HCT116 (cell line): ENCODE results near the gene SLC5A2. TPM values are rescaled to one million over a fixed set of nuclear protein-coding genes. Genes with fewer than 3 reads are reported as not detected.

ENCODE experiments used
- ATAC-seq: fragments of 200-7000 bp; cut with Tn5 transposase; 2 replicates; pipeline ENCODE4 v1.9.1; 2020; ENCODE audit warnings: mild to moderate bottlenecking, moderate library complexity
- BruUV-seq: library from RNA; stranded (reverse); fragments of 400-500 nt; replicated peaks from 2 replicates; lab custom pipeline; 2021; lab: Mats Ljungman, UMichigan
- CTCF ChIA-PET: fragments of 300-600 bp; sonication (Branson Sonifier 250); formaldehyde crosslinking; loops from one replicate; lab custom pipeline; 2021; ENCODE audit warnings: antibody characterized with exemption; lab: Charles Lee
- POLR2A ChIA-PET: fragments of 300-600, 350-600 bp; sonication (Branson Sonifier 250); formaldehyde crosslinking; loops from one replicate; lab custom pipeline; 2021; ENCODE audit warnings: antibody characterized with exemption; lab: Charles Lee
- RAD21 ChIA-PET, 2 experiments: fragments of 300-600 bp; sonication (Branson Sonifier 250); formaldehyde crosslinking; loops; one replicate each; lab custom pipeline; 2023; ENCODE audit warnings: low total read pairs in 2 of 2; ENCODE audit not compliant: uncharacterized antibody in 2 of 2, unreplicated experiment in 2 of 2, low non-redundant PET in 1 of 2; lab: Charles Lee
- DNase-seq: peaks from one replicate; pipeline ENCODE4 v3.0.0-alpha.2; 2010; ENCODE audit warnings: low read depth, low spot score
- H2AFZ ChIP-seq: fragments of 200-600 bp; shearing (Covaris generic), sonication (generic); 2 replicates; pipeline ENCODE4 v1.6.1; 2017; ENCODE audit warnings: low read depth, mixed run types, mixed read lengths, antibody characterized with exemption, low read length; ENCODE audit not compliant: poor library complexity, severe bottlenecking
- H3K27ac ChIP-seq: 2 replicates; pipeline ENCODE4 v1.5.1; 2012; ENCODE audit warnings: low read depth, low read length
- H3K27me3 ChIP-seq: fragments of 200-600 bp; sonication (generic); 2 replicates; pipeline ENCODE4 v1.6.1; 2016; ENCODE audit warnings: mixed run types, low read length, mixed read lengths; ENCODE audit not compliant: insufficient read depth
- H3K36me3 ChIP-seq, 2 experiments: fragments of 200-500 bp in 1 of 2; fragments of 200-600 bp in 1 of 2; sonication (Bioruptor generic) in 1 of 2; sonication (generic) in 1 of 2; 2 replicates each; pipeline versions ENCODE4 v1.5.1 to v1.6.1; 2014 to 2016; ENCODE audit warnings: low read length in 2 of 2, inconsistent platforms in 1 of 2, mixed read lengths in 1 of 2, mixed run types in 1 of 2; ENCODE audit not compliant: insufficient read depth in 2 of 2, control insufficient read depth in 1 of 2
- H3K4me1 ChIP-seq, 2 experiments: fragments of 200-600 bp in 1 of 2; sonication (generic) in 1 of 2; 2 replicates each; pipeline versions ENCODE4 v1.5.1 to v1.6.1; 2012 to 2017; ENCODE audit warnings: low read length in 2 of 2, inconsistent platforms in 1 of 2, mild to moderate bottlenecking in 1 of 2, mixed read lengths in 1 of 2, mixed run types in 1 of 2, moderate library complexity in 1 of 2; ENCODE audit not compliant: insufficient read depth in 2 of 2, control insufficient read depth in 1 of 2
- H3K4me2 ChIP-seq: fragments of 200-600 bp; sonication (generic); 2 replicates; pipeline ENCODE4 v1.6.1; 2017; ENCODE audit warnings: mixed run types, low read length, mixed read lengths
- H3K4me3 ChIP-seq, 2 experiments: fragments of 200-600 bp in 1 of 2; sonication (generic) in 1 of 2; replicated peaks in 1 of 2; 2 replicates each; pipeline ENCODE4 v1.5.1; 2011 to 2016; ENCODE audit warnings: low read length in 2 of 2, control low read depth in 1 of 2, low read depth in 1 of 2, mild to moderate bottlenecking in 1 of 2, mixed read lengths in 1 of 2, mixed run types in 1 of 2
- H3K79me2 ChIP-seq: fragments of 200-600 bp; sonication (generic); 2 replicates; pipeline ENCODE4 v1.6.1; 2017; ENCODE audit warnings: mild to moderate bottlenecking, mixed run types, low read length, moderate library complexity, mixed read lengths; ENCODE audit not compliant: insufficient read depth
- H3K9ac ChIP-seq: fragments of 200-600 bp; sonication (generic); 2 replicates; pipeline ENCODE4 v1.6.1; 2016; ENCODE audit warnings: low read length, mixed read lengths
- H3K9me2 ChIP-seq: fragments of 200-600 bp; sonication (generic), shearing (Covaris generic); 2 replicates; pipeline ENCODE4 v1.6.1; 2017; ENCODE audit warnings: mixed run types, mild to moderate bottlenecking, moderate library complexity; ENCODE audit not compliant: insufficient read depth
- H3K9me3 ChIP-seq, 2 experiments: fragments of 200-500 bp in 1 of 2; fragments of 200-600 bp in 1 of 2; sonication (Bioruptor generic) in 1 of 2; sonication (generic) in 1 of 2; 2 replicates each; pipeline ENCODE4 v1.6.1; 2014 to 2017; ENCODE audit warnings: low read length in 2 of 2, mixed read lengths in 2 of 2, inconsistent platforms in 1 of 2, low read depth in 1 of 2, mild to moderate bottlenecking in 1 of 2, mixed run types in 1 of 2, moderate library complexity in 1 of 2; ENCODE audit not compliant: control insufficient read depth in 1 of 2, insufficient read depth in 1 of 2
- H4K20me1 ChIP-seq: fragments of 200-600 bp; sonication (generic), shearing (Covaris generic); 2 replicates; pipeline ENCODE4 v1.6.1; 2017; ENCODE audit warnings: mixed run types, mild to moderate bottlenecking, moderate library complexity; ENCODE audit not compliant: insufficient read depth
- CBX3 ChIP-seq: IDR thresholded peaks from 2 replicates; pipeline ENCODE4 v1.6.1; 2012; ENCODE audit warnings: low read depth
- EGR1 ChIP-seq: IDR thresholded peaks from 2 replicates; pipeline ENCODE4 v1.6.1; 2012; ENCODE audit warnings: low read depth
- EZH2phosphoT487 ChIP-seq: fragments of 200-600 bp; IDR thresholded peaks from 2 replicates; pipeline ENCODE4 v1.6.1; 2018; ENCODE audit warnings: antibody characterized with exemption, borderline replicate concordance
- FOSL1 ChIP-seq: IDR thresholded peaks from 2 replicates; pipeline ENCODE4 v1.6.1; 2012; ENCODE audit warnings: low read depth
- POLR2AphosphoS5 ChIP-seq: IDR thresholded peaks from 2 replicates; pipeline ENCODE4 v1.6.1; 2011; ENCODE audit warnings: mild to moderate bottlenecking, low read depth, low read length, moderate library complexity
- SIN3A ChIP-seq: IDR thresholded peaks from 2 replicates; pipeline ENCODE4 v1.6.1; 2012; ENCODE audit warnings: low read depth
- TCF7L2 ChIP-seq: IDR thresholded peaks from 2 replicates; pipeline ENCODE4 v1.7.0; 2011; ENCODE audit warnings: borderline replicate concordance, inconsistent platforms; ENCODE audit not compliant: insufficient read depth, insufficient read length; ENCODE audit errors: extremely low read depth
- YY1 ChIP-seq: IDR thresholded peaks from 2 replicates; pipeline ENCODE4 v1.6.1; 2011; ENCODE audit warnings: low read length, low read depth, moderate library complexity, mild to moderate bottlenecking; ENCODE audit not compliant: insufficient replicate concordance; ENCODE audit errors: extremely low read depth
- intact Hi-C: fragments of 100-400 bp; cut with micrococcal nuclease; formaldehyde crosslinking; loops from 2 replicates; pipeline ENCODE4 v1.10.0; 2022
- total RNA-seq: library from RNA; stranded (reverse); gene quantifications from one replicate; pipeline ENCODE4 v1.2.1, GENCODE V29; 2021; ENCODE audit not compliant: unreplicated experiment
- TF ChIP-seq, protein P1 (sequence below): IDR thresholded peaks from 2 replicates; pipeline ENCODE4 v1.6.1; 2012; ENCODE audit warnings: low read depth
- TF ChIP-seq, protein P2 (sequence below): IDR thresholded peaks from 2 replicates; pipeline ENCODE4 v1.6.1; 2011; ENCODE audit warnings: mild to moderate bottlenecking, low read length, moderate library complexity; ENCODE audit not compliant: insufficient replicate concordance; ENCODE audit errors: extremely low read depth
- TF ChIP-seq, protein P3 (sequence below): IDR thresholded peaks from 2 replicates; pipeline ENCODE4 v1.6.1; 2012

The SLC5A2 gene
- total RNA-seq, 1 experiment from 2014 or later, result 0.10 TPM

- RAD21 ChIA-PET, result no interaction called here
- BruUV-seq, result no TSS peak
- Histone ChIP-seq H3K27me3 (no peaks in the 10 kb centered on the region), H3K4me1 (no peaks in the 10 kb centered on the region), H3K79me2 (no peaks in the 10 kb centered on the region), H3K27ac (no peak overlapping the region), H2AFZ (no peak overlapping the region), H3K9ac (no peak overlapping the region), H3K4me3 (no peak overlapping the region), H3K9me3 (no peaks in the 10 kb centered on the region), H4K20me1 (no peaks in the 10 kb centered on the region), H3K9me2 (no peaks in the 10 kb centered on the region), H3K4me2 (no peak overlapping the region), H3K36me3 (no peaks in the 10 kb centered on the region)
- TF ChIP-seq, protein P1, sequence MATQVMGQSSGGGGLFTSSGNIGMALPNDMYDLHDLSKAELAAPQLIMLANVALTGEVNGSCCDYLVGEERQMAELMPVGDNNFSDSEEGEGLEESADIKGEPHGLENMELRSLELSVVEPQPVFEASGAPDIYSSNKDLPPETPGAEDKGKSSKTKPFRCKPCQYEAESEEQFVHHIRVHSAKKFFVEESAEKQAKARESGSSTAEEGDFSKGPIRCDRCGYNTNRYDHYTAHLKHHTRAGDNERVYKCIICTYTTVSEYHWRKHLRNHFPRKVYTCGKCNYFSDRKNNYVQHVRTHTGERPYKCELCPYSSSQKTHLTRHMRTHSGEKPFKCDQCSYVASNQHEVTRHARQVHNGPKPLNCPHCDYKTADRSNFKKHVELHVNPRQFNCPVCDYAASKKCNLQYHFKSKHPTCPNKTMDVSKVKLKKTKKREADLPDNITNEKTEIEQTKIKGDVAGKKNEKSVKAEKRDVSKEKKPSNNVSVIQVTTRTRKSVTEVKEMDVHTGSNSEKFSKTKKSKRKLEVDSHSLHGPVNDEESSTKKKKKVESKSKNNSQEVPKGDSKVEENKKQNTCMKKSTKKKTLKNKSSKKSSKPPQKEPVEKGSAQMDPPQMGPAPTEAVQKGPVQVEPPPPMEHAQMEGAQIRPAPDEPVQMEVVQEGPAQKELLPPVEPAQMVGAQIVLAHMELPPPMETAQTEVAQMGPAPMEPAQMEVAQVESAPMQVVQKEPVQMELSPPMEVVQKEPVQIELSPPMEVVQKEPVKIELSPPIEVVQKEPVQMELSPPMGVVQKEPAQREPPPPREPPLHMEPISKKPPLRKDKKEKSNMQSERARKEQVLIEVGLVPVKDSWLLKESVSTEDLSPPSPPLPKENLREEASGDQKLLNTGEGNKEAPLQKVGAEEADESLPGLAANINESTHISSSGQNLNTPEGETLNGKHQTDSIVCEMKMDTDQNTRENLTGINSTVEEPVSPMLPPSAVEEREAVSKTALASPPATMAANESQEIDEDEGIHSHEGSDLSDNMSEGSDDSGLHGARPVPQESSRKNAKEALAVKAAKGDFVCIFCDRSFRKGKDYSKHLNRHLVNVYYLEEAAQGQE, result no peak
- TF ChIP-seq YY1 (no peak), EZH2phosphoT487 (no peak), CBX3 (no peak), SIN3A (no peak), EGR1 (no peak), POLR2AphosphoS5 (no peak), FOSL1 (no peak), TCF7L2 (no peak)
- TF ChIP-seq, protein P2, sequence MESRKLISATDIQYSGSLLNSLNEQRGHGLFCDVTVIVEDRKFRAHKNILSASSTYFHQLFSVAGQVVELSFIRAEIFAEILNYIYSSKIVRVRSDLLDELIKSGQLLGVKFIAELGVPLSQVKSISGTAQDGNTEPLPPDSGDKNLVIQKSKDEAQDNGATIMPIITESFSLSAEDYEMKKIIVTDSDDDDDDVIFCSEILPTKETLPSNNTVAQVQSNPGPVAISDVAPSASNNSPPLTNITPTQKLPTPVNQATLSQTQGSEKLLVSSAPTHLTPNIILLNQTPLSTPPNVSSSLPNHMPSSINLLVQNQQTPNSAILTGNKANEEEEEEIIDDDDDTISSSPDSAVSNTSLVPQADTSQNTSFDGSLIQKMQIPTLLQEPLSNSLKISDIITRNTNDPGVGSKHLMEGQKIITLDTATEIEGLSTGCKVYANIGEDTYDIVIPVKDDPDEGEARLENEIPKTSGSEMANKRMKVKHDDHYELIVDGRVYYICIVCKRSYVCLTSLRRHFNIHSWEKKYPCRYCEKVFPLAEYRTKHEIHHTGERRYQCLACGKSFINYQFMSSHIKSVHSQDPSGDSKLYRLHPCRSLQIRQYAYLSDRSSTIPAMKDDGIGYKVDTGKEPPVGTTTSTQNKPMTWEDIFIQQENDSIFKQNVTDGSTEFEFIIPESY, result no peak
- TF ChIP-seq, protein P3, sequence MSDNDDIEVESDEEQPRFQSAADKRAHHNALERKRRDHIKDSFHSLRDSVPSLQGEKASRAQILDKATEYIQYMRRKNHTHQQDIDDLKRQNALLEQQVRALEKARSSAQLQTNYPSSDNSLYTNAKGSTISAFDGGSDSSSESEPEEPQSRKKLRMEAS, result no peak
- ATAC-seq (no peak), DNase-seq (no peak)
- intact Hi-C loops, result no loop called here
- POLR2A ChIA-PET, result no interaction called here
- CTCF ChIA-PET, result no interaction called here
Measured at GRCh38 chr16:31532896-31533295, 50.0 kb downstream of the SLC5A2 start.
